LNCAP (cell line): ENCODE results near the gene RNASE1.

Experiments used
- CTCF ChIP-seq: fragments of 450-650 bp; IDR thresholded peaks from 2 replicates; pipeline ENCODE4 v1.5.1; 2017; ENCODE audit warnings: mild to moderate bottlenecking

Gene RNASE1

GRCh38 chr14:20755037-20755436, 47.6 kb downstream of the RNASE1 start:
- no peak for TF ChIP-seq CTCF

DNA sequence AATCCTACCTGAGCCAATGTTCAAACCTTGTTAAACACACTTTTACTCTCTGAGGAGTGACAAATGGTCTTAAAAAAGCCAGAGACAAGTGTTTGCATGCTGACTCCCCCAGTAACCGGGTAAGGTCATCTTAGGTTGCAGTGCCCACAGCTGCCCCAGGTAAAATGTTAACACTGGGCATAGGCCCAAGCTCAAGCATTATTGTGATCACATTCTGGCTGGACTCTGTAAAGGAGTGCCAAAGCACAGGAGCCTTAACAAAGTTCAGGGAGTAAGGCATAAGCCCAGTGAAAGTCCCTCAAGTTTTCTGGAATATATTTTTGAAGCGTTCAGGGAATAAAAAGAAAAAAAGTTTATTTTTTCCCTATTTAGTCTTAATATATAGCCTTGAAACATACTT, 48.3 kb downstream of the RNASE1 start:
- TF ChIP-seq CTCF: no peak

DNA sequence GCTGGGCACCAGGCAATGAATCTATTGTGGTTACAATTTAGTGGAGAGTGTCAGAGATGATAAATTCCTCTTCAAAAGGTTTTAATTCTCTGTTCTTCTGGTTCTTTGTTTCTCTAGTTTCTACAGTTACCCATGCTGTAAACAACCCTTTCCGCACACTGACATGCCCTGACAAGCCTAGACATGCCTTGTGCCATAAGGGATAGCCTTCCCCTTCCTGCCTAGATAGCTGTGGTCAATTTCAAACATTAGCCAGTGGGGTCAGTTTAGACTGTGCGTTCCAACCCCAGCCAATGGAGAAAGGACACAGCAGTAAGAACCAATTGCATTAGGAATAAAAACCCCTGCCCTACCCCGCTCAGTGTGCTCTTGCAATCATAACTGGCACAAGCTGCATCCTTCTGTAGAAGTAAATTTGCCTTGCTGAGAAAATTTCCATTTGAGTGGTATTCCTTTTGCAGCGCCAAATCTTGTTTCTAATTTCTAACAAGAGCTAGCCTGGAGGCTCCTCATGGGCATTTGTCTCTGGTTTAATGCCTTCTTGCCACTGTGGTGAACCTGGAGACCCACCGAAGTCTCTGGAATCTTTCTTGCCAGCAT, 50.6 kb downstream of the RNASE1 start:
- no peak for TF ChIP-seq CTCF
